HG03571 (cell line): ENCODE measurements around the gene ADAMTS17.

Experiments used
- ATAC-seq: cut with Tn5 transposase; IDR thresholded peaks from one replicate; pipeline ENCODE4 v1.9.1; 2021; ENCODE audit not compliant: unreplicated experiment

ADAMTS17 gene

GRCh38 chr15:100310513-100311153 lies 31.1 kb downstream of the ADAMTS17 start:
- ATAC-seq = no peak

GRCh38 chr15:100310041-100310405 lies 31.8 kb downstream of the ADAMTS17 start:
- ATAC-seq = no peak

GRCh38 chr15:100309109-100310040 lies 32.4 kb downstream of the ADAMTS17 start:
- ATAC-seq = no peak

DNA sequence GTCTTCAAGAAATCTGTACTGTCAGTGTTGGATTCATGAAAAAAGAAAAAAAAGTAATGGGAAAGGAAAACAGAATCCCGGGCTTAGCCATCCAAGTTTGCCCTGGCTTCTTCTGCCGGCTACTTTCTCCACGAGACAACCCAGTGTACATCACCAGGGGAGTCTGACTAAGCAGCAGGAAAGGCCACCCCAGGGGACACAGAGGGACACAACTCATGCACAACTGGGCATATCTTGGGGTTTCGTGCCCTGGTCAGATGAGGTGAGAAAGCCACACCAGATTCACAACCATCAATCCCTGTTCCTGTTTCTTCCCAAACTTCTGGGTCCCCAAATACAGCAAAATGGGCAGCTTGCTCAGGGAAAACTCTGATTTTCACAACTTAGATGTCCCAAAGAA lies 33.2 kb downstream of the ADAMTS17 start:
- no peak for ATAC-seq

DNA sequence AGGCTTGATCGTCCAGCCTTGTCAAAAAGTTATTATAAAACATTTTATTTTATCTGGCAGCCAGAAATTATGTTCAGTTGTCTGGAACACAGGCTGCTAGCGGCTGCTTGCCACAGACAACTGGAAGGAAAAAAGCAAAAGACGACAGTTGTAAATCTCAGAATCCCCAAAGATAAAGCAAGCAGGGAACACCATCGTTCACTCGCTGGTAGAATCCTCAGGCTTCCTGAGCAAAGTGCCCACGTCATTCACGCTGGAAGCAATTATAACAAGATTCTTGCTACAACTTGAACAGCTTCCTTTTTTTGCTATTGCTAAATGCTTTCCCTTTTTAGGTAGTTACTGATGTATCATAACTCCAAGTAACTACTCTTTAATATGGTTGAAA lies 33.6 kb downstream of the ADAMTS17 start:
- no peak for ATAC-seq

GRCh38 chr15:100307241-100308212 lies 34.2 kb downstream of the ADAMTS17 start:
- no peak for ATAC-seq

- ATAC-seq = no peak
Observed at GRCh38 chr15:100306098-100306497, 35.7 kb downstream of the ADAMTS17 start.

DNA sequence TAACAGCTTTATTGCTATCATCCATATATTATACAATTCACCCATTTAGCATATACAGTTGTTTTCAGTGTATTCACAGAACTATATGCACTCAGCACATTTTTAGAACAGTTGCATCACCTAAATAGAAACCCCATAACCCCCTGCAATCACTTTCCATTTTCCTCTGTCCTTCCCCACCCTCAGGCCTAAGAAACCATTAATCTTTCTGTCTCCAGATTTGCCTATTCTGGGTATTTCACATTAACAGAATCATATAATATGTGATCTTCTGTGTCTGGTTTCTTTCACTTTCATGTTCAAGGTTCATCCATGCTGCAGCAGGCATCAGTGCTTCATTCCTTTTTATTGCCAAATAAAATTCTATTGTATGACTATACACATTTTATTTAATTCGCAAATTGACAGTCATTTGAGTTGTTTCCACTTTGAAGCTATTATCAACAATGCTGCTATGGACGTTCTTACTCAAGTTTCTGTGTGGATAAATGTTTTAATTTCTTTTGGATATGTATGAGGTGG lies 39.8 kb downstream of the ADAMTS17 start:
- ATAC-seq = peak; percentile 61

DNA sequence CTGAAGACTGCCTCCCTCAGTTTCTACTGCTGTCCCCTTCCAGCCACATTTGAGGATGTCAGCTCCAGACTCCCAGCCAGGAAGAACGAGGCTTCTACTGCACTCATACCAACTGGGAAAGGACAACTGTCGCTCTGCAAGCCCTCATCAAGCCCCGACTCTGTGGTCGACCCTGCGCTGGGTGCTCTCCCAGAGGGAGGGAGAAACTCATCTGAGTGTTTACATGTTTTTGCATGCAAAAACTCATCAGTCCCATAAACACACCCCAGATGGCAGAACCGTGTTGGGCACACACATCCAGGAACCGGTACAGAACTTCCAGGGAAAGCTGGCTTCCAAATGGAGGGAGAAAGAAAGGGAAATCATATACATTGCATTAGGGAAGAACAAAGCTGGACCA lies 43.5 kb downstream of the ADAMTS17 start:
- ATAC-seq = no peak

- ATAC-seq = no peak
Observed at GRCh38 chr15:100297812-100298211, 44.0 kb downstream of the ADAMTS17 start.

DNA sequence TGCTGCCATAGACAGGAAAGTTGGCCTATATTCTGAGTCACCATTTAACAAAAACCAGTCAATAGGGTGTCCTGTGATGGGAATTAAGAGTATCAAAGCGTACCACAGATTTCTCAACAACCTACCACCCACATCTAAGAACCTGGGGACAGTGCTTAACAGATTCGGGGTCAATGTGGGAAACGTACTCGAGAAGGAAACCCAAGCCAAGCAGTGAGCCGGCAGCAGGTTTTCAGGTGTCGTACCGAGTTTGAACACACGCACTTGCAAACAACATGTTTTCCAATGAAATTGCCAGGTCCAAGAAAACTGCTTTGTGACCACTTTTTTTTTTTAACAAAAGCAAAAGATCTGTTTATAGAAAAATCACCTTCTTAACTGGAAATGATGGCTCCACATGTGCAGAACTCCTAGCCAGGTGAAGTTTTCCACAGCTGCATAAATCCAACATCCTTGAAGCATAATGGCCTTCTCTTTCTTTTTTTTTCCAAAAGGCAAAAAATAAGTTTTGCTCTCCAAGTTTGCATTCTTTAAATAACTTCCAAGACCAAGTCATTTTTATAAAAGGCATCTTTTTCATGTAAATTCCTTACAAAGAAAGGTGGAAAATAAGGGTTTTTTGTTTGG lies 45.7 kb downstream of the ADAMTS17 start:
- no peak for ATAC-seq

DNA sequence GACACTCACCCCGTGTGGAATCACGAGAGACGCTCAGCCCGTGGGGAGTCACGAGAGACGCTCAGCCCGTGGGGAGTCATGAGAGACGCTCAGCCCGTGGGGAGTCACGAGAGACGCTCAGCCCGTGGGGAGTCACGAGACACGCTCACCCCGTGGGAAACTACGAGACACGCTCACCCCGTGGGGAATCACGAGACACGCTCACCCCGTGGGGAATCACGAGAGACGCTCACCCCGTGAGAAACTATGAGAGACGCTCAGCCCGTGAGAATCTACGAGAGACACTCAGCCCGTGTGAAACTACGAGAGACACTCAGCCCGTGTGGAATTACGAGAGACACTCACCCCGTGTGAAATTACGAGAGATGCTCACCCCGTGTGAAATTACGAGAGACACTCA lies 49.8 kb downstream of the ADAMTS17 start:
- no peak for ATAC-seq

- no peak for ATAC-seq
Observed at GRCh38 chr15:100291106-100291505, 50.7 kb downstream of the ADAMTS17 start.

DNA sequence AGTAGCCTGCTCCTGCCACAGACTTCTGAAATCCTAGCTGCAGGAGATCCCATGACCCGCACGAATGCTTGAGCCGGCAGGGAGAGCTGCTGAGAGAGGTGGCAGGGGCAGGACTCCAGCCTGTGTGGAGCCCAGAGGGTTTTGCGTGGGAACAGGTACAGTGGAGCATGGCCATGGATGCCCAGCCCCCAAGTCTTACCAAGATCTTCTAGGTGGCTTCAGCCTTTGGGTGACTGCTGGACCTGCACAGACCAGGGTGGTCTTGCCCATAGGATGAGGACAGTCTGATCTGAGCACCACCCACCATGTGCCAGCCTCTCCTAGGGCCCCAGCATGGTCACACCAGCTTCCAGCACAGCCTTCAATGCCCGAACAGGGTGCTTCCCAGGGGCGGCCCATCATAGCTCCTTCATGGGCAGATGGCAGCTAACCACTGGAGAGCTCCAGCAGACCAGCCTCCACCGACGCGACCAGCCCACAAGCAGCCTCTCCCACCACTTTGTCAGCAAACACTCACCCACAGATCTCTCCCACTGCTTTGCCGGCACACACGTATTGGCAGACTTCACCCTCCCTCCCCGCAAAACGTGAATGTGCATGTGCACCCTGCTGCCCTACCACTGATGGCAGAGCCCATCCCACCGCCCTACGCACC lies 56.0 kb downstream of the ADAMTS17 start:
- no peak for ATAC-seq

- no peak for ATAC-seq
Observed at GRCh38 chr15:100284701-100285100, 57.1 kb downstream of the ADAMTS17 start.

- no peak for ATAC-seq
Observed at GRCh38 chr15:100284191-100284590, 57.6 kb downstream of the ADAMTS17 start.

GRCh38 chr15:100281096-100281917 lies 60.5 kb downstream of the ADAMTS17 start:
- ATAC-seq = no peak

GRCh38 chr15:100279849-100280248 lies 61.9 kb downstream of the ADAMTS17 start:
- no peak for ATAC-seq

GRCh38 chr15:100279446-100279845 lies 62.3 kb downstream of the ADAMTS17 start:
- no peak for ATAC-seq
